Fibroblast of skin of scalp (primary cell): ENCODE results near the gene MAGED2. TPM values are rescaled to one million over a fixed set of nuclear protein-coding genes. Genes with fewer than 3 reads are reported as not detected.
"Not testable (repeated sequence)": the region's sequence is repeated elsewhere in the genome, so short reads cannot be mapped to it uniquely, and the experiment has no call there.

Experiments used
- DNase-seq: peaks from one replicate; pipeline ENCODE4 v3.0.0-alpha.2; 2013
- polyA plus RNA-seq, 2 experiments: library from polyadenylated mRNA; unstranded; fragments of 120-200 nt; gene quantifications; one replicate each; pipeline ENCODE4 v1.2.1, GENCODE V29; 2013; ENCODE audit not compliant: insufficient read length in 2 of 2

The MAGED2 gene
- polyA plus RNA-seq (2013, experiment 1 of 2; ENCODE audit: insufficient read length): 433 TPM
- 438 TPM for polyA plus RNA-seq (2013, experiment 2 of 2; ENCODE audit: insufficient read length)

- peak; percentile 54 for DNase-seq
These were observed at the start of gene MAGED2 for GRCh38 chrX:54807524-54808108. Gene MAGED2, plus strand, starts transcription at chrX:54807745. Its CDS starts 1,587 bp downstream, at chrX:54809332.

GRCh38 chrX:54758114-54759055, 49.2 kb upstream of the MAGED2 start:
- DNase-seq: no peak

GRCh38 chrX:54774391-54775094, 33.0 kb upstream of the MAGED2 start:
- peak; percentile 85 for DNase-seq

- DNase-seq: no peak
These were observed 31.5 kb upstream of the MAGED2 start for GRCh38 chrX:54776061-54776460.

DNA sequence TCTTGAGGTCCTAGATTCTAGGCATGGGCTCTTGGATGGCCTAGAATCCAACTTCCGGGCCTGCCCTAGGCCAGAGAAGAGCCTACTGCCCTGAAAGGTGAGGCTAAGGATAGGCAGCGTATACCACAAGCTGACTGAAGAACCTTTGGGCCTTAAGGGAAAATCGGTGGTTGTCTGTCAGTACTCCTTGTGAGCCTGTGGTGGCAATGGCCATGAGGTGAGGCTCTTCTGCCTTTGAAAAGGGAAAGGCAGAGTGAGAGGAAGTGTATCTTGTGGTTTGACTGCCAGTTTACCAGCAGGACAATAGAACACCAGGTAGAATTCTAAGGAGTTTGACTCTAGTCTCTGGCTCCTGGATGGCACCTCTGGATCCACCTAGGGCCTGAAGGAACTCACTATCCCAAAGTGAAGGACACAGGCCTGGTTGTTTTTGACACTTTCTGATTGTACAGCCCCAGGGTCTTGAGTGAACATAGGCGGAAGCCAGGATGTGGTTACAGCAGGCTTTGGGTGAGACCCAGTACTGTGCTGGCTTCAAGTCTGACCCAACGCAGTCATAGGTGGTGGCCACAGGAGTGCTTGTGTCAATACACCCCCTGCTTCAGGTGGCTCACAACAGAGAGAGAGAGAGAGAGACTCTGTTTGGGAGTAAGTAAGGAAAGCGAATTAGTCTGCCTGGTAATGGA, 30.4 kb upstream of the MAGED2 start:
- no peak for DNase-seq

DNA sequence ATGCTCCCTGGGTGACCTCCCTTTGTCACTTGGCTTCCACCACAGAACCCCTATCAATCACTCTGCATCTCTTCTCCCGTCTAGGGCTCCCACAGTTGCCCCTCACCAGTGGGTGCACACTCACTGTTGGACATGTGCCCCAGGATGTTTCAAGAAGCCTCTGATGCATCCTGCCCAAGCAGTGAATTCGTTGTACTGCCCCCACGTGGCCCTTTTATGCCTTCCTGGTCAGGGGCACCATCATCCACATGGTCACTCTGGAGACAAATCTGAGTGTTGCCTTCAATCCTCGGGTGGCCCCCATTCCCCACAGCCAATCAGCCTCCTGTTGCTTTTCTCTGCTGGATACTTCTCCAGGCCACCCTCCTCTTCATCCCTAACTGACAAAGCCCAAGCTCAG, 21.6 kb upstream of the MAGED2 start:
- DNase-seq: peak; percentile 5

DNA sequence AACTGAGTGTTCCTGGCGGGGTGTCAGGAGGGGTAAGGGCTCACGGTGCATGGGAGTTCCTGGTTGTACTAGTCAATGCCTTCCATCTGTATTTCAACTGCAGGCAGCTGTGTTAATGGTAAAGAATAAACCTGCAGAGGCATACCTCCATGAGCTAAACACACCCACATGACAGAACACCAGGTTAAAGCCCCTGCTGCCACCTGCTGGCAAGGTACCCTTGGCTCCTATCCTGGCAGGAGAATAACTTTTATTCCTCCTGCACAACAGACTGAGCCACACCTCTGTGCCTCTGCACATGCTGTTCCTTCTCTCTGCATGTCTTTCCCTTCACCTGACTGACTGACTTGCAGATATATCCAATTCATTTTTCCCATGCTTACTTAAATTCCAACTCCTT, 20.6 kb upstream of the MAGED2 start:
- no peak for DNase-seq

DNA sequence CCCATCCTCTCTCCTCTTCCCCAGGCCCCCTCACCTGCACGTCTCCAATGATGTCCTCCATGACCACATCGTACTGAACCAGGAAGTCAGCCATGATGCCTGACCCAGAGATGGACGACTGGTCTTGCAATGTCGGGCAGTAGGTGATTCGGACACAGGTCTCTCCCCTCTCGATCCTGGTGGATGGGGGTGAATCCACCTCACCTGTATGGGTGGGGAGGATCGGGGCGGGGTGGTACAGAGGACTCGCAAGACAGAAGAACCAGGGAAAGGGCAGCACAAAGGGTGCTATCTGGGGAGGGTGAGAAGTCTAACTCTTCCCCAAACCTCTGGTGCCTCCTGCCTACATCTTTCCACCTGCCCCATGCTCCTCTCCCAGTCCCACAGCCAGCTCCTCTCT, 19.1 kb upstream of the MAGED2 start:
- DNase-seq: no peak

DNA sequence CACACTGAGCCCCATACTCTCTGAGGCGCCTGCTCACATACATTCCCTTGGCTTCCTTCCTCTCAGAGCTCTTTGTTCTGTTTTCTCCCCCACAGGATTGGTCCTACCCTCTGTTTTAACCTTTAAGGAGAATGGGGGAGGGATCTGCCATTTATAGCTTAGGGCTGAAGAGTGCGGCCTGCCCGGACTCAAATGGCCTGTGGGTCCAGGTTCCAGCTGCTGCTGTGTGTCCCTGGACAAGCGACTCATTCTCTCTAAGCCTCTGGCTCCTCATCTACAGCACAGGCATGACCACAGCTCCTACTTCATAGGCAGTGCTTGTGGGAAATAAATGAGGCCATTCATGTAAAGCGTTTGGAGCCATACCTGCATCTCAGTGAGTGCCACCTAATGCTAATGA, 18.1 kb upstream of the MAGED2 start:
- DNase-seq: not testable (repeated sequence)

- DNase-seq: no peak
These were observed 13.5 kb upstream of the MAGED2 start for GRCh38 chrX:54794028-54794427.

GRCh38 chrX:54794795-54795194, 12.8 kb upstream of the MAGED2 start:
- no peak for DNase-seq

- DNase-seq: no peak
These were observed 9.4 kb upstream of the MAGED2 start, which contains the start of gene ITIH6 for GRCh38 chrX:54798137-54798536. Gene ITIH6, minus strand, starts transcription at chrX:54798255. Its CDS starts 45 bp downstream, at chrX:54798210.

- DNase-seq: no peak
These were observed 8.5 kb upstream of the MAGED2 start for GRCh38 chrX:54799046-54799445.

- peak; percentile 75 for DNase-seq
These were observed 612 bp downstream of the MAGED2 start for GRCh38 chrX:54808109-54808604.

DNA sequence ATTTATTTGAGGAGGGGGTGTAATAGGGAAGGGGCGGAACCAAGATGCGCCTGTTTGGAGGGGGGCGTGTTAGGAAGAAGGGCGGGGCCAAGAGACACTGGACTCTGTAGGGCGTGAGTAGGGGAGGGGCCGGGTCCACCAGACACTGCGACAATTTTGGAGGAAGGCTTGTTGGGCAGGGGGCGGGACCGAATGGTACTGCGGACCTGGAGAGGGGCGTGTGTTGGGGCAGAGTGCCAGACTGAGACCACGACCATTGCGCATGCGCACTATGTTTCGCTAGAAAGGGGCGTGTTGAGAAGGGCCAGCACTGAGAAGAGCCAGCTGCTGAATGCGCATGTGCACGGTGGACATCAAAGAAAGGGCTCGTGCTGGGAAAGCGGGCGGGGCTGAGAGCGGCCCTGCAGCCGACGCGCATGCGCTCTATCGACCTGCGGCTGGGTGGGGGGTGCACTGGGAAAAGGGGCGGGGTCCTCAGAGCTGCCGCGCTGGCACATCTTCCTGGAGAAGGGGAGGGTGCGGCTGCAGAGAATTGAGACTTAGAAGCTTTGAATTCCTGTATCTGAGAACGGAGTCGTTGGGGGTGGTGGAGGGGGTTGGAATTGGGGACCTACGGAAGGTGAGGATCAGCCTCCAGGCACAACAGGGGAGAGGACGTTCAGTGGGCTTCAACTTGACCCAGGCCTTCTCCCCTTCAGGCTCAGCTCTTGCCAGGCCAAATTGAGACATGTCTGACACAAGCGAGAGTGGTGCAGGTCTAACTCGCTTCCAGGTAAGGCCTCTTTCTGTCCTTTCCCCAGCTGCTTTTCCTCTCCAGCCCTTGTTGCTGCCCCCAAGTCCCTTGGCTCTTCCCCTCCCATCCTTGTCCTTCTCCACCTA, 1.3 kb downstream of the MAGED2 start:
- DNase-seq: peak; percentile 97

DNA sequence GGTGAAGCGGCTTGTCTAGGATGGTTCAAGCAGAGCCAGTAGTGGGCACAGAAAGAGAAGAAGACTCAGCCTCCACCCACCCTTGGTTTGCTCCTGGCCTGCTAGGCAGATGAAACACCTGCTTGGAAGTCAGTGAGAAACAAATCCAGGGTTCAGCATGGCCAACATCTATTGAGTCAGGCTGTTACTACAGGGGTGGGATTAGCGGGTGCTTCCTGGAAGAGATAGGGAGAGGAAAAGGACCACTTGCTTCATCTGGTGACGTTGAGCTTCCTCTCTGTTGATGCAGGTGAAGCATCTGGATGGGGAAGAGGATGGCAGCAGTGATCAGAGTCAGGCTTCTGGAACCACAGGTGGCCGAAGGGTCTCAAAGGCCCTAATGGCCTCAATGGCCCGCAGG, 3.0 kb downstream of the MAGED2 start:
- DNase-seq: no peak

DNA sequence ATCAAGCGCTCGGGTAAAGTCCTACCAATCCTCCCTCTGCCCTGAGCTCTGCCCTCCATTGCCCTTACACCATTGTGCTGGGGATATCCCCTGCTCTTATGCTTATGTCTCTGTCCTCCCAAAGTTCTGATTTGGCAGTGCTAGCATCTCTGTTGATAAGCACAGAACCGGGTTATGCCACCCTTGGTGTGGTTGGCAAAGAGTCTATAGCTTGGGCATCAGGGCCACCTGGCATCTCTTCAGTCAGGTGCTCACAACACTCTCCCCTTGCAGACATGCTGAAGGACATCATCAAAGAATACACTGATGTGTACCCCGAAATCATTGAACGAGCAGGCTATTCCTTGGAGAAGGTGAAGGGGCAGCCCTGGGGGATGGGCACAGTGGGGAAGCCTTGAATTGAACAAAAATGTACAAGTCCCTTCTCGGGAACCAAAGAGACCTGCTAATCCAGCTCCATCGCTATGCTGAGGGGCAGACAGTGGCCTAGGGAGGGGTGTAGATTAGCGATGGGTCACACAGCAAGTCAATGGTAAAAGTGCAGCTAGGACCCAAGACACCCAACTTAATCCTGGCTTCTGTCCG, 3.8 kb downstream of the MAGED2 start:
- no peak for DNase-seq

DNA sequence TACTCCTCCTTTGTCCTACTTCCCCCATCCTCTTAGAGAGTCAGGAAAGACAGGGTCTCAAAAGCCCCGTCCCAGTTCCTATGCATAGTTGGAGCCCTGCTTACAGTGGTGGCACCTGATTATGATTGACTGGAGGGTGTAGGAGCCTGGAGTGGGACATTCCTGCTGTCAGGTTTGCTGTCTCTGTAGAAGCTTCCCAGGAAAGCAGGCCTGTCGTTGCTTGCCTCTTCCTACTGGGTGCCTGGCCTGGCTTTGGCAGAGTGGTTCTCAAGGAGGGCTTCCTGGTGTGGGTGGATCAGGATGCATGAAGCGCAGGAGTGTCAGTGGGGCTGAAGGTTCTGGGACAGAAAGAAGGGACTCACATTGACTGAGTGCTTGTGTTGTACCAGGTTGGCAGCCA, 4.8 kb downstream of the MAGED2 start:
- no peak for DNase-seq

DNA sequence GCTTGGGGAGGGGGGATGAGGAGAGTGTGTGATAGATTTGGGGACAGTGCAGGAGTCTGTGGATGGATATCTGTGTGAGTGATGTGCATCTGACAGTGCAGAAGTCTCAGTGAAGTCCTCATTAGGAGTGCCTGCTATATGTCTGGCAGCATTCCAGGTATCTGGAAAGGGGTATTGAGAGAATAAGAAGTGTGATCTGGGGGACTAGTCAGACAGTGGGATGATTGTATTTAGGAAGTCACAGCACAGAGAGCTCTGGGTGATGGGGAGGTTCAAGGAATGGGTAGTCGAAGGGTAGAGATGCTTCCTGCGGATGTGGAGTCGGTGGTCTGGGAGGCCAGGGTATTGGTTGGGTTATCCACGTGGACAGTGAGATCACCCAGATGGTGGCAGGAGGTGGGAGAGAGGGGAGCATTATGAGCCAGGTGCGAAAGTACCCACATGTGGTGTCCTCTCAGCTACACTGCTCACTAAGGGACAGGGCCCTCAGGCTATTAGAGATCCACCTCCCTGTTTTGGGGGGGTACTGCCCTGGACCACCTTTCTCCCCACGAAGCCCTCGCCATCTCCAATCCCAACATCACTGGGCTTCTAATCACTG, 9.8 kb downstream of the MAGED2 start:
- peak; percentile 11 for DNase-seq

DNA sequence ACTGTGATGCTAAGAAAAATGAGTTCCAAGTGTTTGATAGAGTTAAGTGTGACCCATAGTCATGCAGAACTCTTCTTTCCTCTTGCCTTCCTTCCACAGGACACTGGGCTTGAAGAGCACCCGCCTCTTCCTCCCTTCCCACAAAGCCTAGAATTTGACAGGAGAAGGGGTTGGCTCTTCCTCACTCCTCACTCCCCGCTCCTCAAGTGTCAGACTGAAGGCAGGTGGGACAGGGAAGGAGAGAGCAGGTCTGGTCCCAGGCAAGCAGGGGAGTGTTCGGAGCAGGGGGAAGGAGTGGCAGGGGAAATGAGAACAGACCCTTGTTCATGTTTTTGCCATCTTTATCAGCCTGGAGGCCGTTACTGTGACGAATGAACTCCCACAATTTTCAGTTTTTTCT, 10.7 kb downstream of the MAGED2 start:
- DNase-seq: no peak
